Measurements from ENCODE around the gene WWOX. TPM values are rescaled to one million over a fixed set of nuclear protein-coding genes. Genes with fewer than 3 reads are reported as not detected.

WWOX gene
- total RNA-seq, 2 donors from 2014 or later, result 30.0 to 35.4 TPM

GRCh38 chr16:78566397-78567073 is 467.1 kb downstream of the WWOX start:
- H3K27me3 Mint-ChIP-seq (ENCODE audit: insufficient read depth), result no peaks in the 10 kb centered on the region
- no peak overlapping the region for H3K4me3 ChIP-seq (ENCODE audit: low read length)
- peak; percentile 8 for DNase-seq
- no peak overlapping the region for H3K9ac ChIP-seq (ENCODE audit: extremely low read depth, low read length, poor library complexity, severe bottlenecking)
- H3K36me3 Mint-ChIP-seq (ENCODE audit: low read depth), result no peaks in the 10 kb centered on the region
- no peaks in the 10 kb centered on the region for H3K36me3 ChIP-seq (ENCODE audit: control insufficient read depth, insufficient read depth, low read length)
- no peak for TF ChIP-seq CTCF (conservative IDR thresholded peaks at IDR 0.05)
- H3K9me3 Mint-ChIP-seq, result peaks cover 7% of the 10 kb centered on the region
- no peak overlapping the region for H3K27ac Mint-ChIP-seq
- no peaks in the 10 kb centered on the region for H3K27me3 ChIP-seq (ENCODE audit: control insufficient read depth, insufficient read depth, low read length, poor library complexity, severe bottlenecking)
- H3K4me1 ChIP-seq (ENCODE audit: control insufficient read depth, insufficient read depth, low read length), result no peaks in the 10 kb centered on the region
- no peaks in the 10 kb centered on the region for H3K4me1 Mint-ChIP-seq
- H3K27ac ChIP-seq (ENCODE audit: low read depth, low read length), result no peak overlapping the region
- H3K4me3 Mint-ChIP-seq, result no peak overlapping the region
- H3K9me3 ChIP-seq (ENCODE audit: control insufficient read depth, low read length), result peaks cover 8% of the 10 kb centered on the region
- 86 to 95% methylated on average over 4 to 5 of the region's 5 CpGs for WGBS, 2 experiments (ENCODE audit: insufficient coverage in 1 of 2, insufficient read length in 1 of 2)

GRCh38 chr16:78570399-78571141 is 471.1 kb downstream of the WWOX start:
- TF ChIP-seq CTCF (conservative IDR thresholded peaks at IDR 0.05), result no peak
- 97% methylated on average over 10 to 11 of the region's 11 CpGs for WGBS, 2 experiments (ENCODE audit: insufficient coverage in 1 of 2, insufficient read length in 1 of 2)
- Mint-ChIP-seq H3K4me1 (no peaks in the 10 kb centered on the region), H3K9me3 (peaks cover under 1% of the 10 kb centered on the region), H3K27ac (no peak overlapping the region), H3K27me3 (ENCODE audit: insufficient read depth) (no peaks in the 10 kb centered on the region), H3K36me3 (ENCODE audit: low read depth) (no peaks in the 10 kb centered on the region), H3K4me3 (no peak overlapping the region)
- no peak overlapping the region for H3K27ac ChIP-seq (ENCODE audit: low read depth, low read length)
- no peaks in the 10 kb centered on the region for H3K9me3 ChIP-seq (ENCODE audit: control insufficient read depth, low read length)
- H3K36me3 ChIP-seq (ENCODE audit: control insufficient read depth, insufficient read depth, low read length), result peaks cover 3% of the 10 kb centered on the region
- no peak overlapping the region for H3K9ac ChIP-seq (ENCODE audit: extremely low read depth, low read length, poor library complexity, severe bottlenecking)
- H3K4me3 ChIP-seq (ENCODE audit: low read length), result no peak overlapping the region
- no peak for DNase-seq
- H3K27me3 ChIP-seq (ENCODE audit: control insufficient read depth, insufficient read depth, low read length, poor library complexity, severe bottlenecking), result no peaks in the 10 kb centered on the region
- no peaks in the 10 kb centered on the region for H3K4me1 ChIP-seq (ENCODE audit: control insufficient read depth, insufficient read depth, low read length)

- H3K4me3 Mint-ChIP-seq, result no peak overlapping the region
- Histone ChIP-seq H3K36me3 (ENCODE audit: control insufficient read depth, insufficient read depth, low read length) (peaks cover 3% of the 10 kb centered on the region), H3K27me3 (ENCODE audit: control insufficient read depth, insufficient read depth, low read length, poor library complexity, severe bottlenecking) (no peaks in the 10 kb centered on the region), H3K9ac (ENCODE audit: extremely low read depth, low read length, poor library complexity, severe bottlenecking) (no peak overlapping the region), H3K9me3 (ENCODE audit: control insufficient read depth, low read length) (no peaks in the 10 kb centered on the region), H3K4me1 (ENCODE audit: control insufficient read depth, insufficient read depth, low read length) (no peaks in the 10 kb centered on the region), H3K27ac (ENCODE audit: low read depth, low read length) (no peak overlapping the region), H3K4me3 (ENCODE audit: low read length) (no peak overlapping the region)
- no peak overlapping the region for H3K27ac Mint-ChIP-seq
- no peaks in the 10 kb centered on the region for H3K9me3 Mint-ChIP-seq
- WGBS, 2 experiments (ENCODE audit: insufficient coverage in 1 of 2, insufficient read length in 1 of 2), result 92 to 96% methylated on average over 7 to 8 of the region's 8 CpGs
- no peaks in the 10 kb centered on the region for H3K36me3 Mint-ChIP-seq (ENCODE audit: low read depth)
- no peak for TF ChIP-seq CTCF (conservative IDR thresholded peaks at IDR 0.05)
- H3K4me1 Mint-ChIP-seq, result no peaks in the 10 kb centered on the region
- no peak for DNase-seq
- H3K27me3 Mint-ChIP-seq (ENCODE audit: insufficient read depth), result no peaks in the 10 kb centered on the region
Observed at GRCh38 chr16:78571434-78571833, 472.0 kb downstream of the WWOX start.

All from endodermal cell (in vitro differentiated cells).